HepG2 (cell line): ENCODE data around the gene SMIM36. TPM values are rescaled to one million over a fixed set of nuclear protein-coding genes. Genes with fewer than 3 reads are reported as not detected.

Experiments
- ADNP ChIP-seq: sonication (generic); formaldehyde crosslinking; IDR thresholded peaks from 2 replicates; pipeline ENCODE4 v1.4.0; 2020; ENCODE audit warnings: missing genetic modification reagents
- ATF3 ChIP-seq: sonication (generic); formaldehyde crosslinking; IDR thresholded peaks from 2 replicates; pipeline ENCODE4 v1.4.0; 2020; ENCODE audit warnings: missing genetic modification reagents
- EP300 ChIP-seq, 3 experiments: sonication (generic) in 1 of 3; formaldehyde crosslinking in 1 of 3; IDR thresholded peaks; 2 replicates each; pipeline versions ENCODE4 v1.5.1 to v1.6.1; 2011 to 2020; ENCODE audit warnings: low read depth in 2 of 3, low read length in 2 of 3, borderline replicate concordance in 1 of 3, improper control_type of control experiment in 1 of 3, mild to moderate bottlenecking in 1 of 3, missing genetic modification reagents in 1 of 3, moderate library complexity in 1 of 3
- GATA4 ChIP-seq: sonication (generic); IDR thresholded peaks from 2 replicates; pipeline ENCODE4 v1.6.1; 2016; ENCODE audit warnings: antibody characterized with exemption, low read depth, borderline replicate concordance
- HNRNPL ChIP-seq: fragments of 200-400 bp; formaldehyde crosslinking; IDR thresholded peaks from 2 replicates; pipeline ENCODE4 v1.6.1; 2017; ENCODE audit warnings: mild to moderate bottlenecking, low read depth, low read length
- IKZF5 ChIP-seq: IDR thresholded peaks from 2 replicates; pipeline ENCODE4 v1.6.1; 2018; ENCODE audit warnings: missing genetic modification reagents, mild to moderate bottlenecking, missing compliant biosample characterization
- ISL2 ChIP-seq: sonication (generic); formaldehyde crosslinking; IDR thresholded peaks from 2 replicates; pipeline ENCODE4 v1.5.0; 2020; ENCODE audit warnings: missing genetic modification reagents
- MLLT10 ChIP-seq: sonication (generic); formaldehyde crosslinking; IDR thresholded peaks from 2 replicates; pipeline ENCODE4 v1.4.0; 2020; ENCODE audit warnings: missing genetic modification reagents
- PPARG ChIP-seq: conservative IDR thresholded peaks from 2 replicates; pipeline ENCODE4 v1.6.1; 2016; ENCODE audit warnings: missing biosample characterization, missing genetic modification reagents
- RBM22 ChIP-seq: fragments of 200-400 bp; formaldehyde crosslinking; optimal IDR thresholded peaks from 2 replicates; pipeline ENCODE3; 2017; ENCODE audit warnings: mild to moderate bottlenecking, low read length, moderate library complexity
- SALL2 ChIP-seq: sonication (generic); formaldehyde crosslinking; IDR thresholded peaks from 2 replicates; pipeline ENCODE4 v1.8.1; 2023; ENCODE audit warnings: mild to moderate bottlenecking, missing genetic modification reagents, inconsistent platforms
- SAP130 ChIP-seq: IDR thresholded peaks from 2 replicates; pipeline ENCODE4 v1.6.1; 2016; ENCODE audit warnings: low read depth
- SATB2 ChIP-seq: sonication (generic); formaldehyde crosslinking; IDR thresholded peaks from 2 replicates; pipeline ENCODE4 v1.5.0; 2020; ENCODE audit warnings: missing genetic modification reagents
- SOX5 ChIP-seq: IDR thresholded peaks from 2 replicates; pipeline ENCODE4 v1.6.1; 2016; ENCODE audit warnings: borderline replicate concordance
- TBL1XR1 ChIP-seq: fragments of 150-350 bp; IDR thresholded peaks from 2 replicates; pipeline ENCODE4 v1.6.1; 2014; ENCODE audit warnings: borderline replicate concordance, low read length; ENCODE audit not compliant: partially characterized antibody
- TOPORS ChIP-seq: sonication (generic); formaldehyde crosslinking; IDR thresholded peaks from 2 replicates; pipeline ENCODE4 v1.8.0; 2023; ENCODE audit warnings: mild to moderate bottlenecking, missing genetic modification reagents
- ZBTB39 ChIP-seq: sonication (generic); formaldehyde crosslinking; IDR thresholded peaks from 2 replicates; pipeline ENCODE4 v1.5.0; 2020; ENCODE audit warnings: missing genetic modification reagents
- ZEB1 ChIP-seq: IDR thresholded peaks from 2 replicates; pipeline ENCODE4 v1.6.1; 2012; ENCODE audit warnings: mild to moderate bottlenecking, low read depth, inconsistent platforms; ENCODE audit not compliant: insufficient replicate concordance
- ZFP36L1 ChIP-seq: sonication (generic); formaldehyde crosslinking; IDR thresholded peaks from 2 replicates; pipeline ENCODE4 v1.8.0; 2022; ENCODE audit warnings: mild to moderate bottlenecking, missing genetic modification reagents, moderate library complexity
- ZNF331 ChIP-seq: sonication (generic); formaldehyde crosslinking; IDR thresholded peaks from 2 replicates; pipeline ENCODE4 v1.4.0; 2020; ENCODE audit warnings: missing genetic modification reagents
- ZNF501 ChIP-seq: sonication (generic); formaldehyde crosslinking; IDR thresholded peaks from 2 replicates; pipeline ENCODE4 v1.5.1; 2020; ENCODE audit warnings: mild to moderate bottlenecking, moderate library complexity, missing genetic modification reagents
- ZNF557 ChIP-seq: sonication (generic); formaldehyde crosslinking; IDR thresholded peaks from 2 replicates; pipeline ENCODE4 v1.4.0; 2020; ENCODE audit warnings: missing genetic modification reagents
- ZNF607 ChIP-seq: sonication (generic); formaldehyde crosslinking; IDR thresholded peaks from 2 replicates; pipeline ENCODE4 v1.5.1; 2020; ENCODE audit warnings: missing genetic modification reagents, mild to moderate bottlenecking, borderline replicate concordance
- polyA plus RNA-seq, 8 experiments: library from polyadenylated mRNA; depleted of rRNA in 3 of 8; stranded (reverse) in 7 of 8; unstranded in 1 of 8; fragments of >200 nt; fragmentation: Illumina TruSeq in 4 of 8; extraction: Trizol in 4 of 8; gene quantifications; 2 replicates each; pipeline versions ENCODE4 v1.2.1 to v1.2.3, GENCODE V29; 2011 to 2016; ENCODE audit warnings: low read depth in 4 of 8, missing spikeins in 1 of 8, mixed read lengths in 1 of 8; ENCODE audit not compliant: insufficient read depth in 1 of 8
- total RNA-seq, 5 experiments: library from RNA; depleted of rRNA; stranded (reverse); fragments of >200 nt; fragmentation: Illumina TruSeq; extraction: Trizol; gene quantifications; 2 replicates each; pipeline ENCODE4 v1.2.3, GENCODE V29; 2016; ENCODE audit warnings: low read depth in 1 of 5
- TF ChIP-seq, protein P1 (sequence below): sonication (generic); formaldehyde crosslinking; IDR thresholded peaks from 2 replicates; pipeline ENCODE4 v1.4.0; 2020; ENCODE audit warnings: missing genetic modification reagents, borderline replicate concordance

Gene SMIM36
- total and polyA plus RNA-seq, 2 of the 13 experiments (the other 11 are each of a cell fraction or from before 2014, with no cell fraction given), result not detected

DNA sequence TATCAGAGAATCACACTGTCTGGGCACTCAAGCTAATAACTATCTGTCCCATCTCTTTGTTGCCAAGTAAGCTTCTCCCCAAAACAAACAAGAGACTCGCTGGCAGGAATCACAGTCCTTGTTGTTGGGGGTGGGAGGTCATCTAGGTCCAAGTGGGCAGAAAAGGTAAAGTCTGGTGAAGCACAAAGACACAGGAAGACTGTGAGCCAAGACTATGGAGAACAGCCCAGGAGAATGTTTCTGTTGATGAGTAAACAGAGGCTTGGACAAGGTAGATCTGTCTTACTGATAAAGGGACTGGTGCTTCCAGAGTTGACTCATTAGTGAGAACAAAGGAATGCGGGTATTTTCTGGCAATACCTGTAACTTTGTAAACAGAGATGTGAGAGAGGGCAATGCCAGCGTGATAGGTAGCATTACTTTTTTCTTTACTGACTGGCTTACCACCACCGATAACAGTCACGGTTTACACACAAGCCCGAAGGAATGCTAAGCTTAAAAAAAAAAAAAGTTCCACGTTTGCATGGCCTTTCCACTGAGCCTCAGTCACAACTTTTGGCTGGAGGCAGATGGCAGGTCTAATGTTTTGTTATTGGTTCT is 78.1 kb downstream of the SMIM36 start (continued):
- TF ChIP-seq ZBTB39 (CRISPR knock-in tag) (no peak), SOX5 (CRISPR knock-in tag) (peak; percentile 96), PPARG (CRISPR knock-in tag) (0 out of 2 replicates have a peak, but pooled peaks have one; percentile 25), SALL2 (CRISPR knock-in tag) (0 out of 2 replicates have a peak, but pooled peaks have one; percentile 32), GATA4 (peak; percentile 84; the same call in 1 of the 2 replicates), RBM22 (peak; percentile 24), SATB2 (CRISPR knock-in tag) (peak; percentile 82; the same call in 1 of the 2 replicates), MLLT10 (CRISPR knock-in tag) (no peak), TBL1XR1 (no peak), EP300 (IDR thresholded peaks at IDR 0.05; ENCODE audit: low read depth in 2 of 2, low read length in 2 of 2) (peak in 1 of 2 experiments; percentile 84; a peak in 2 of 4 replicates), EP300 (CRISPR knock-in tag; IDR thresholded peaks at IDR 0.05; ENCODE audit: borderline replicate concordance) (peak; percentile 49; the same call in 1 of the 2 replicates), IKZF5 (CRISPR knock-in tag) (peak; percentile 35), ZNF557 (CRISPR knock-in tag) (0 out of 2 replicates have a peak, but pooled peaks have one; percentile 48), ISL2 (CRISPR knock-in tag) (peak; percentile 88), ATF3 (CRISPR knock-in tag) (peak; percentile 48; the same call in 1 of the 2 replicates), TOPORS (0 out of 2 replicates have a peak, but pooled peaks have one; percentile 49), HNRNPL (peak; percentile 87), ADNP (CRISPR knock-in tag) (0 out of 2 replicates have a peak, but pooled peaks have one; percentile 55), ZNF501 (CRISPR knock-in tag) (peak; percentile 53; the same call in 1 of the 2 replicates), SAP130 (CRISPR knock-in tag) (peak; percentile 59), ZNF607 (CRISPR knock-in tag) (0 out of 2 replicates have a peak, but pooled peaks have one; percentile 48), ZEB1 (peak; percentile 99), ZFP36L1 (CRISPR knock-in tag) (peak; percentile 60; the same call in 1 of the 2 replicates), ZNF331 (CRISPR knock-in tag) (peak; percentile 37; the same call in 1 of the 2 replicates)
- TF ChIP-seq, protein P1, sequence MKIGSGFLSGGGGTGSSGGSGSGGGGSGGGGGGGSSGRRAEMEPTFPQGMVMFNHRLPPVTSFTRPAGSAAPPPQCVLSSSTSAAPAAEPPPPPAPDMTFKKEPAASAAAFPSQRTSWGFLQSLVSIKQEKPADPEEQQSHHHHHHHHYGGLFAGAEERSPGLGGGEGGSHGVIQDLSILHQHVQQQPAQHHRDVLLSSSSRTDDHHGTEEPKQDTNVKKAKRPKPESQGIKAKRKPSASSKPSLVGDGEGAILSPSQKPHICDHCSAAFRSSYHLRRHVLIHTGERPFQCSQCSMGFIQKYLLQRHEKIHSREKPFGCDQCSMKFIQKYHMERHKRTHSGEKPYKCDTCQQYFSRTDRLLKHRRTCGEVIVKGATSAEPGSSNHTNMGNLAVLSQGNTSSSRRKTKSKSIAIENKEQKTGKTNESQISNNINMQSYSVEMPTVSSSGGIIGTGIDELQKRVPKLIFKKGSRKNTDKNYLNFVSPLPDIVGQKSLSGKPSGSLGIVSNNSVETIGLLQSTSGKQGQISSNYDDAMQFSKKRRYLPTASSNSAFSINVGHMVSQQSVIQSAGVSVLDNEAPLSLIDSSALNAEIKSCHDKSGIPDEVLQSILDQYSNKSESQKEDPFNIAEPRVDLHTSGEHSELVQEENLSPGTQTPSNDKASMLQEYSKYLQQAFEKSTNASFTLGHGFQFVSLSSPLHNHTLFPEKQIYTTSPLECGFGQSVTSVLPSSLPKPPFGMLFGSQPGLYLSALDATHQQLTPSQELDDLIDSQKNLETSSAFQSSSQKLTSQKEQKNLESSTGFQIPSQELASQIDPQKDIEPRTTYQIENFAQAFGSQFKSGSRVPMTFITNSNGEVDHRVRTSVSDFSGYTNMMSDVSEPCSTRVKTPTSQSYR (CRISPR knock-in tag), result peak; percentile 52; the same call in 1 of the 2 replicates
